CD4-positive, alpha-beta T cell treated with Interleukin-6 for 4 hours (primary cell): ENCODE measurements around the gene YAP1.

Experiments
- DNase-seq: peaks from one replicate; pipeline ENCODE4 v3.0.0-alpha.2; 2020; ENCODE audit warnings: mixed read lengths

Gene YAP1

GRCh38 chr11:102202972-102203371, 92.7 kb downstream of the YAP1 start:
- no peak for DNase-seq

- no peak for DNase-seq
Observed at GRCh38 chr11:102204174-102204573, 93.9 kb downstream of the YAP1 start.

- no peak for DNase-seq
Observed at GRCh38 chr11:102205805-102206204, 95.6 kb downstream of the YAP1 start.

DNA sequence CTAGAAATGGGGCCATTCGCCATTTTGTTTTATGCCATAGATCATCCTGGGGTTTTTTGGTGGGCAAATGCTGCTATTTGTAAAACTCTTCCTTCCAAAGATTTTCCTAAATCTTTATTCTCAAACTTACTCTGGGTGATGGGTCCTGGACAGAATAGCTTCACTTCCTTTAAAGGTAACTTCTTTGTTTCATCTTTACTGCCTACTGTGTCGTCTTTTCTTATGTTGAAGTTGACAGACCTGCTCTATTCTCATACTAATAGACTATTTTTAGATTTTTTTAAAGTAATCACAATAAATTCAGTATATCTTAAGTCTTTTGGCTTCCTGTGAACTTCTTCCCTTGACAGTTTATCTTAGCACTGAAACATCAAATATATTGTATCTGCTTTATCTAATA, 98.6 kb downstream of the YAP1 start:
- no peak for DNase-seq

DNA sequence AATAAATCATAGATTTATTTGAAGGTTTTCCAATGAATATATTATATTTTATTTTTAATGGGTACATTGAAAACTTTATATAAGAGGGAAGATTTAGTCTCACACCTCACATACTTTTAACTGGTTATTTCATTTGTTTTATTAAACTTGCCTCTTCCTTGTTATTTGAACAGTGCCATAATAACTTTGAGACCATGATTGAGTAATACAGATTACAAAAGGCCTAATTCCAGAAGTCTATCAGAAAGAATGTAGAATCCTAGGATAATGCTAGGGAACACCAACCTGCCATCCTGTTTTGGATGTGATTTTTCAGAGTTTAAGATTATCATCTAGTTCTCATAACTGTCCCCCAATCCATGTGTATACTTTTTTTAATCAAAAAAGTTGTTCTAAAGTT, 104.4 kb downstream of the YAP1 start:
- no peak for DNase-seq

DNA sequence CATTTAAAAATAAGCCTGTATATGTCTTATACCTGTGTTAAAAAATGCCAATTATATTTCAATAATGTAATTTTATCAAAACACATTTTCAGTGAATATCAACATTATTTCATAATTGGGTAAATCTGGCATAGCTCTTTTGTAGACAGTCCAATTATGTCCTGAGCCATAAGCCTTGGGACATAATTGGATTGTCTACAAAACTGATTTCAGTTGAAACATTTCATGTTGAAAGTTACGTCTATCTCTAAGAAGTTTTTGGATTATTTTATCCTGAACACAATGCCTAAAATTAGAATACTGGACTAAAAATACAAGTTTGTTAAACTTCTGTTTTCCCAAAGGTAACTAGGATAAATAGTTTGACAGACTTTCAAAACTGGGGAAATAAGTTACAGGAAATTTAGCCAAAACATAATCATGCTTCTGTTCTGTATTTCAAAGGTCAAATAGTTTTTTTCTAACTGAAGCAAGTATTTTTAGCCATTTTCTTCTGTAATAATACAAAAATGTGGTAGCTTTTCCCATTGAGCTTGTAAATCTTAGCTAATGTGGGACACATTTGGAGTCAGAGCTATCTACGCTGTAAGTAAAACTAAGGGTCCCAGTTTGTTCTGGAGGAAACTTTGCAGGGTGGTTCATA, 106.3 kb downstream of the YAP1 start:
- no peak for DNase-seq

DNA sequence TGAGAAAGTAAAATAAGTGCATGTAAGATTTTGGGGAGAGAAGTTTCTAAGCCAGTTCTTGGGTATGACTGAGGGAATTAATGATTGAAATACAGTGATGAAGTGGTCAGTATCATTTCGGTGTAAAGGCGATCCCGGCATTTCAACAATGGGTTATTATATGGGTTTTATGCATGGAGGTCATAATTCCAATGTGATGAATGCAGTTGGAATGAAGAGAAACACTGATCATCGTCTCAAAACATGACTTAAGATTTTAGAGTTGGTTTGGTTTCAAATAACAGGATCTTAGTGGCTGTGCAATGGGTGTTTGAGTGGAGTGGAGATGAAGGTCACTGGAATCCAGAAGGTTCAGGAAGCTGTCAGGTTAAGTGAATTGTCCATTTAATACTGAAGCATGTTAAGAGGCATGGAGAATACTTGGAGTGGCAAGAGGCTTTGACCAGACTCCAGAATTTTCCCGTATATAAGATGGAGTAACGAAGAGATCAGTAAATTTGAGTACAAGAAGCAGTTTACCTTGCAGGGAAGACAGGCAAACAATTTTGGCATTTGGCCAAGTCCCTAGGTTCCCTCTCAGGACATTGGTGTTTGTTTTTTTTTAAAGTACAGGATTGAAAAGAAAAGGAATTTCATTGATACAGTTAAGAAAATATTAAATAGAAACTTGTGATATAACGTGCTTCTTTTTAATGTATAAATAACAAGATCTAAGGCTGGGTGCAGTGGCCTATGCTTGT, 110.7 kb downstream of the YAP1 start:
- DNase-seq, result no peak

- no peak for DNase-seq
Observed at GRCh38 chr11:102223859-102224258, 113.6 kb downstream of the YAP1 start.

- DNase-seq, result no peak
Observed at GRCh38 chr11:102225689-102226568, 115.7 kb downstream of the YAP1 start.

DNA sequence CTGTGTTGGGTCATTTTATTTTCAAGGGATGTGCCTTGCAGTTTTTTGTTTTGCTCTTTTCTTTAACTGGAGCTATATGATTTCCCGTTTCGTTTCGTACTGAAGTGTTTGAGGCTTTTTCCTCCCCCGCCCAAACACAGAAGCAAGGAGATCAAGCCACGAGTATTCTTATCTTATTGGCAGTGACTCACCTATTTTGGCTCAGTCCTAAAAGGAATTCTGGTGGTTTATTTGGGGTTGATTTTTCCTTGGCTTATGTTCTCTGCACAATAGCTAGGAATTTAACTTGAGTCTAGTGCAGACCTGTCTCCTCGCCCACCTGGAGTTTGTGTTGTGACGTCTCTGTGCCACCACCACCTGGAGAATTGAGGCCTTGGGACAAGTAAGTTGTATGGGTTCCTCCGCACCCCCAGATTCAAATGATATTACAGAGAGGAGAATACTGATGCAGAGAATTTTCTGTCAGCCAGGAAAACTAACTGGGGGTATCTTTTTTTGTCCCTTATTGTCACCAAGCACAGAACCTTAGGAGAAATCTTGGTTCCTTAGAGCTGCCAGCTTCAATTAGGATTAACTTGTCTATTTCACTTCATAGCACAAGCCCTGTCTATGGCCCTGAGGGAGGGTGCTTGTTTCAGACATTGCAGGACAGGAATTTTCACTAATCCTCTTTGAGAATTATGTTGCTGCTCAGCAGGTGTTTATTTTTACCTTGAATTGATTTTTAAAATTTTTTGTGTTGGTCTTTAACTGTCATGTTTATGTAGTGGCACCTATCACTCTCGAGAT, 116.6 kb downstream of the YAP1 start:
- no peak for DNase-seq

DNA sequence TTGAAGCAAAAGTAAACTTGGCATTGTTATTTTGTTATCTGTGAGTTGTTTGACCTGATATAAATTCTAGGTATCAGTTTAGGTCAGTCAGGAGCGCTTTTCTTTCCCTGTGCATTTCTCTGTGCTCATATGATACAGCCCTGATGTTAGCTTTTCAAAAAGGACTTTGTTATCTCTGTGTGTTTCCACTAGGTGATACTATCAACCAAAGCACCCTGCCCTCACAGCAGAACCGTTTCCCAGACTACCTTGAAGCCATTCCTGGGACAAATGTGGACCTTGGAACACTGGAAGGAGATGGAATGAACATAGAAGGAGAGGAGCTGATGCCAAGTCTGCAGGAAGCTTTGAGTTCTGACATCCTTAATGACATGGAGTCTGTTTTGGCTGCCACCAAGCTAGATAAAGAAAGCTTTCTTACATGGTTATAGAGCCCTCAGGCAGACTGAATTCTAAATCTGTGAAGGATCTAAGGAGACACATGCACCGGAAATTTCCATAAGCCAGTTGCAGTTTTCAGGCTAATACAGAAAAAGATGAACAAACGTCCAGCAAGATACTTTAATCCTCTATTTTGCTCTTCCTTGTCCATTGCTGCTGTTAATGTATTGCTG, 119.4 kb downstream of the YAP1 start:
- DNase-seq, result no peak

DNA sequence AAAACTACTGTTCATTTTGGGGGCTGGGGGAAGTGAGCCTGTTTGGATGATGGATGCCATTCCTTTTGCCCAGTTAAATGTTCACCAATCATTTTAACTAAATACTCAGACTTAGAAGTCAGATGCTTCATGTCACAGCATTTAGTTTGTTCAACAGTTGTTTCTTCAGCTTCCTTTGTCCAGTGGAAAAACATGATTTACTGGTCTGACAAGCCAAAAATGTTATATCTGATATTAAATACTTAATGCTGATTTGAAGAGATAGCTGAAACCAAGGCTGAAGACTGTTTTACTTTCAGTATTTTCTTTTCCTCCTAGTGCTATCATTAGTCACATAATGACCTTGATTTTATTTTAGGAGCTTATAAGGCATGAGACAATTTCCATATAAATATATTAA, 119.9 kb downstream of the YAP1 start:
- no peak for DNase-seq

GRCh38 chr11:102230911-102231310, 120.7 kb downstream of the YAP1 start:
- DNase-seq, result no peak

DNA sequence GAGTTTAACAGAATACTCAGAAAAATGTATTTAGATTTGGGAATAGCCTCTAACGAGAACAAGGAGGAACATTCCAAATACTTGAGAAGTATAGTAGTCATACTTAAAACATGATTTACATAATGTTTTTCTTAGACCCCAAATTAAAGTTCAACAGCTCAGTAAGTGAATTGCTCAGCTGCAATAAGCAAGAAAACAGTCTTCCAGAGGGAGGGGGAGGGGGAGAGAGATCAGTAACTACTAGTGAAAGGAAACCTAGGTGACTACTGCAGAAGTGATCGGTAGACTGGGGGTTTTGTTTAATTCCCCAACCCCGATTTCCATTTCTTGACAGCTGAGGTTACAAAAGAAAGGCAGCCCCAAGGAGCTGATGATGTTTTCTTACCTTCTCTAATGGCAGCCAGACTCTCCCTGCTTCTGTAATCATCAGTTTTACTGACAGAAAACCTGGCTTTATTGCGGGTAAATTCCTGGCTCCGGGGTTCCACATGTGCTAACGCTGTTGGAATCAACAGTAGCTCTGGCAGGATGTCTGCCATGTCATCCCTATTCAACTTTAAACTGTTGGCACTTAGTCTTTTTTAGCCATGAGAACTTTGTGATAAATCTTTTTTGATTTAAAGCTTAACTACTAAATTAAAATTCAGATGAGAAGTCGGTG, 124.7 kb downstream of the YAP1 start:
- DNase-seq, result no peak

- DNase-seq, result no peak
Observed at GRCh38 chr11:102237096-102237735, 127.0 kb downstream of the YAP1 start.

DNA sequence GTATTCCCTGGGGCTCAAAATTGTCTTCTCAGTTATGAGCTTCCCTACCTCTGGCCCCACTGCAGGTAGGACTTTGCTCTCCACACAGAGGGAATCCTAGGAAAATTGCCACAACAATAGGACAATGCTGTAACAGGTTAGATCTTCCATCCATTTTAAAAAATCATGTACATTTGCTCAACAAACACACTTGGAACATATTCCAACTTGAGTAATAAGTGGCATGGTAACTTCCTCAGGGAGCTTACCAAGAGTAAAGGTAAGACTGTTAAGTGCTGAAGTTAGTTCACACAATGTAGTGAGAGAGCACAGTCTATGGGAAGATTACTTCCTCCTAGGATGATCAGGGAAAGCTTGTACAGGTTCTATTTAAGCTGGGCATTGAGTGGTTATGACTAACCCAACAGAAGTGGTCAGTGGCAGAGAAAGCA, 128.2 kb downstream of the YAP1 start:
- no peak for DNase-seq

DNA sequence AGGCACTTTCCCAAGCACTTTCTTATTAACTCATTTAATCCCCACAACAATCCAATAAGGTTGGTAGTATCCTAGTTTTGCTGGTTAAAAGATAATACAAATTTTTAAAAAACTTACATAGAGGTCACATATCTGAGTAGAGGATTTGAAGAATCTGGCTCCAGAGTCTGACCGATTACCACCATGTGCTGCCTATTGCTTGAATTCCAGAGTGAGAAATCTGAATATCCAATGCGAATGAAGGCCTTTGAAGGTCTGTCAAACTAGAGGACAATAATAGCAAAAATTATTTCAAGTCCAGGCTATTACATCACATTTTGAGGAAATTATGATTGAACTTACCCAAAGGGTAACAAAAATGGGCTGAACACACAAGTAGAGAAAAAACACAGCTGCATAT, 129.2 kb downstream of the YAP1 start:
- DNase-seq, result no peak

DNA sequence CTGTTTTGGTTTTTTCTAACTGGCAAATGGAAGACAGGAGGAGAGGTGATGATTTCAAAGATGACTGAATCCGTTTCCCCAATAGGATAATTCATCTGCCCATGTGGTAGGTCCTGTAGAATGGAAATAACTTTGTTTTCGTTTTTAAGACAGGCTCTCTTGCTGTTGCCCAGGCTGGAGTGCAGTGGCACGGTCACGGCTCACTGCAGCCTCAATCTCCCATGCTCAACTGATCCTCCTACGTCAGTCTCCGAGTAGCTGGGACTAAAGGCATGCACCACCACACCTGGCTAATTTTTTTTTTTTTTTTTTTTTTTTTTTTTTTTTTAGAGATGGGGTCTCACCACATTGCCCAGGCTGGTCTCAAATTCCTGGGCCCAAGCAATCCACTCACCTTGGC, 129.7 kb downstream of the YAP1 start:
- DNase-seq, result no peak

- no peak for DNase-seq
Observed at GRCh38 chr11:102240502-102240901, 130.3 kb downstream of the YAP1 start.

DNA sequence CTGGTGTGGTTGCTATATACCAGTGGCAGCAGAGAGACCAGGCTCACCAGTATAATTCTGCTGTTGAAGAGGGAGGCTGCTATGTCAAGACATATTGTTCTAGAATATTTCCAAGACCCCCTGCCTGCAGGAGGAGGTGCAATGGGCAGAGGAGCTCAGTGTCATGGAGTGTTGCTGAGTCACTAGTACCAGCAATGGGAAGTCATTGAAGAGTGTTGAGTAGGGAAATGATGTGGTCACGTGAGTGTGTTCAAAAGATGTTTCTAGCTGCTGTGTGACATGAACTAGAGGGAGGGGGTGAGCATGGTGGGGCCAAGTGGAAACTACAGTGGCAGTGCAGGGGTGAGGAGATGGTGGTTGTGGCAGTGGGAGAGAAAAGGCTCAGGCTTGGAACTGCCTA, 130.8 kb downstream of the YAP1 start:
- DNase-seq, result no peak

DNA sequence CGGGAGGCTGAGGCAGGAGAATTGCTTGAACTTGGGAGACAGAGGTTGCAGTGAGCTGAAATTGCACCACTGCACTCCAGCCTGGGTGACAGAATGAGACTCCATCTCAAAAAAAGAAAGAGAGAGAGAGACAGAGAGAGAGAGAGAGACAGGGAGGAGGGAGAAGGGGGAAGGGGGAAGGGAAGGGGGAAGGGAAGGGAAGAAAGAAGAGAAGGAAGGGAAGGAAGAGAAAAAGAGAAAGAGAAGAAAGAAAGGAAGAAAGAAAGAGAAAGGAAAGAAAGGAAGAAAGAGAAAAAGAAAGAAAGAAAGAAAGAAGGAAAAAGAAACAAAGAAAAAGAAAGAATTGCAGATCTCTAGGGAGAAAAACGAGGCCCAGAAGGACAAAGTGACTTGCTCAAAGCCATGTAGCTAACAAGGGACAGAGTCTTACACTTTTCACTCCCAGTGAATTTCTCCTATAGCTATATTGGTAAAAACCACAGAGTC, 133.2 kb downstream of the YAP1 start:
- DNase-seq, result no peak
